ENCODE measurements around the gene CHSY1.

DNA sequence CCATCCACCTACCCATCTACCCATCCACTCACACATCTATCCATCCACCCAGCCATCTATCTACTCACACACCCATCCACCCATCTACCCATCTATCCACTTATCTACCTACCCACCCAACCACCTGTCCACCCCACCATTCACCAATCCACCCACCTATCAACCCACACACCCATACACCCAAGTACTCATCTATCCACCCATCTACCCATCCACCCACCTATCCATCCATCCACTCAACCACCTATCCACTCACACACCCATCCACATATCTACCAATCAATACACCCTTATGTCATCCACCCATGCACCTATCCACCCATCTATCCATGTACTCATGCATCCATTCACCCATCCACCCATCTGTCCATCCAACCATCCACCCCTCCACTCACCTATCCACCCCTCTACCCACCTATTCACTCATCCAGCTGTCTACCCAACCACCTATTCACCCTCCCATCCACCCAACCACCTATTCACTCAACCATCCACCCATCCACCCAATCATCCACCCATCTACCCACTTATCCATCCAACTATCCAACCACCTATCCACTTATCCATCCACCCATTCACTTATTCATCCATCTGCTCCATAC is 109.8 kb downstream of the CHSY1 start:
- TF ChIP-seq POLR2AphosphoS5 (IDR thresholded peaks at IDR 0.05; ENCODE audit: low read depth, low read length) (no peak), SIN3A (IDR thresholded peaks at IDR 0.05; ENCODE audit: borderline replicate concordance, insufficient read depth, low read length) (no peak), REST (IDR thresholded peaks at IDR 0.05; ENCODE audit: insufficient read depth in 1 of 2, low read depth in 2 of 2, low read length in 2 of 2) (no peak)

Data from PFSK-1 (cell line).